VCaP (cell line): ENCODE results near the gene COL21A1.

ENCODE experiments used
- H3K27ac ChIP-seq: fragments of 450-650 bp; 2 replicates; pipeline ENCODE4 v1.5.1; 2017
- CTCF ChIP-seq: fragments of 450-650 bp; conservative IDR thresholded peaks from 2 replicates; pipeline ENCODE4 v1.5.1; 2017; ENCODE audit warnings: mild to moderate bottlenecking, moderate library complexity

Gene COL21A1

GRCh38 chr6:56147766-56148165, 99.6 kb downstream of the COL21A1 start:
- no peak overlapping the region for H3K27ac ChIP-seq
- TF ChIP-seq CTCF: no peak

DNA sequence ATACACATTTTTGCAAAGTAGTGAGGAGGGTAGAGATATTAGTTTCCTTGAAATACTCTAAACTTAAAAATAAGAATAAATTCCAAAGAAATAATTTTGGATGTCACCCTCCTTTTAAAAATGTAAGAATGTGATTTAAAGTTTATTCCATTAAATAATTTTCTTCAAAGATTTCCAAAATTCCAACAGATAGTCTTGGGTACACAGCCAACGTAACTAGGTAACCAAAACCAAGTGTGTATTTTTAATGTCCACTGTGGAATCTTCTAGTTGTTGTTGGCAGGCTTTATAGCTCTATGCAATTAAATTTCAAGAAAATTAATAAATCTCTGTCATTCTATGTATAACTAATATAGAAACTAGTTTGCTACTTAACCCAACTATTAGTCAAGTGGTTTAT, 101.3 kb downstream of the COL21A1 start:
- H3K27ac ChIP-seq: no peak overlapping the region
- no peak for TF ChIP-seq CTCF

DNA sequence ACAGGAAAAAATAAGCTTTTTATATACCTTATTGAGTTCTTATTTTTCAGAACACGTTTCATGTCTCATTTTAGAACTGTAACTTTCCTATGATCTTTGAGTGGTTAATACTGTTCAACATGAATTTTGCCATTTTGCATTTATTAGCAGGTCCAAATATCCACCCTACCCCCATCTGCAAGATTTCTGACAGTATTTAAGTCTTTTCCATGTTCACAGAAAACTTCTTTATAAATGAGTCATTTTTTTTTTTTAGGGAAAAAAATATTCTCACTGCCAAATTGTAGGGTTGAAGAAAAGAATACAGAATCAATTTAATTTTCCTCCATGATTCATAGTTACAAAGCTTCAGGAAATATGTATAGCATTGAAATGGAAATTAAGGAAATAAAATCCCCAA, 101.8 kb downstream of the COL21A1 start:
- no peak for TF ChIP-seq CTCF
- no peak overlapping the region for H3K27ac ChIP-seq

DNA sequence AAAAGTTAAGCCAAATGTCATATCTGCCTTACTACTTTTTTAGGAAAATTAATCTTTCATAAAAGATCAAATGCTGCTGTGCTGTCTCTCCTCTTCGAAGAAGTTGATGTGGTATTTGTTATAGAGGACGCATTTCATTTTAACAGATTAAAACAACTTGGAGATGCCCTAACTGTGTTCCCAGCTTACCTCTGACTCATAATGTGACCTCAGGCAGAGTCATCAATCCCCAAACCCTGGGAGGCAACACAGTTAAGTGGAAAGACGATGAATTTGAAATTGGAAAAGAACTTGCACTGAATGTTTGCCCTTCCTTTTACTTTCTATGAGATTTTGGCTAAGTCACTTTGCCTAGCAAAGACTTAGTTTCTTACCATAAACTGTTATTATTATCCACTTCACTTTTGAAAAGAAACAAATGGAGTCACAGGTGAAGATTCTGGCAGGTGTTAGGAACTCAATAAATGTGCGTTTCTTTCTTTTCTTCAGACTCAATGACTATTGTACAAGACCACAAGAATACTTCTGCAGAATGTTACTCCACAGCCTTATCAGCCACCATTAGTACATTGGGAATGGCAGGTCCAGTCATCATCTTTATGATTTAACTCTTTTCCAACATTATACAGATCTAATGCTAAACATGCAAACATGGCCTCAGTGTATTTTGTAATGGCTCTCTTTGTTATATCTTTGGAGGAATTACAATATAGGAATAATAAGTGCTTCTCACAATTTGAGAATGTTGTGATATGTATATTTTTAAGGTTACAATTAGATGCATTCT, 102.6 kb downstream of the COL21A1 start:
- no peak overlapping the region for H3K27ac ChIP-seq
- no peak for TF ChIP-seq CTCF

DNA sequence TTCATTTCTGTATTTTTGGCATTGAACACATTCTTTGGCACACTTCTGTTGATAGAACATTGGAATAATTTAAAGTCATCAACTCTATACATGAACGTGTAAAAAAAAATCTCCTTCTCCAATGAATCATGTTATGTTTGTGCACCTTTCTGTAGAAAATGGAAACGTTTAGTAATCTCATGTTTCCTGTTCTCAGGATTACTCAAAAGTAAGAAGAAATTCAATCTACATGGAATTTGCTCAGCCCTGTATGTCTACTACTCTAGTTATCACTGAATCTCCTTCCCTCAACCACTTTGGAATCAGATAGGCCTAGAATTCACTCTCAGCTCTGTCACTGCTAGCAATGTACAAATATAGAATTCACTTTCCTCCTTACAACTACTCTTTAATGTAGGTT, 103.6 kb downstream of the COL21A1 start:
- no peak for TF ChIP-seq CTCF
- H3K27ac ChIP-seq: no peak overlapping the region

DNA sequence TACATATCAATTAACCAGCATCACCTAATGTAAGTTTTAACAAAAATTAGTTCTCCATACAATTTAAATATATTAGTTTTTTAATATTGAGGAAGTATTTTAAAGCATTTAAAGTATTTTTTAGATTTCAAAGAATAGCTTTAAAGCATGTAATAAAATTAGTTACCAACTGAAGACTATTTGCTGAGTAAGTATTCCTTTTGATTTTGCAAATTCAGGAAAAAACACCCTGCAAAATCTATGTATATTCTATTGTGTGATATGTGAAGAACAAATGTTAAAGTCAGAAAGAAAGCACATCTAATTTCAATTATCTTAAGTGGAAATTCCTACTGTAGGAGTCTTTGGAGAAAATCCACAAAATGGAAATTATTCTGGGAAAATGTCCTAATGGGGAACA, 107.3 kb downstream of the COL21A1 start:
- H3K27ac ChIP-seq: no peak overlapping the region
- TF ChIP-seq CTCF: no peak

DNA sequence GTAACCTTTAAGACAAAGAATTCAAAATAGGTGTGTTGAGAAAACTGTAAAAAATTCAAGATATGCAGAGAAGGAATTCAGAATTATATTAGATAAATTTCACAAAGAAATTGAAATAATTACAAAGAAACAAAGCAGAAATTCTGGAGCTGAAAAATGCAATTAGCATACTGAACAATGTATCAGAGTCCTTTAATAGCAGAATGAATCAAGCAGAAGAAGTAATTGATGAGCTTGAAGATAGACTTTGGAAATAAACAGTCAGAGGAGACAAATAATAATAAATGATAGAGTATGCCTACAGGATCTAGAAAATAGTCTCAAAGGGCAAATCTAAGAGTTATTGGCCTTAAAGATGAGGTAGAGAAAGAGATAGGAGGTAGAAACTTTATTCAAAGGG, 131.7 kb downstream of the COL21A1 start:
- no peak overlapping the region for H3K27ac ChIP-seq
- TF ChIP-seq CTCF: no peak
